Gastroesophageal sphincter (tissue), 3 donors: Measurements from ENCODE around the gene WDR3.

Source experiments
- CTCF ChIP-seq, 4 experiments: fragments of 200-600 bp in 2 of 4; fragments of 450-650 bp in 2 of 4; sonication (generic) in 1 of 4; IDR thresholded peaks; one replicate each; pipeline ENCODE4 v1.5.1; 2017 to 2019; ENCODE audit warnings: antibody characterized with exemption in 4 of 4, mild to moderate bottlenecking in 2 of 4, moderate library complexity in 2 of 4
- POLR2AphosphoS5 ChIP-seq: sonication (generic); formaldehyde crosslinking; IDR thresholded peaks from one replicate; pipeline ENCODE4 v1.6.1; 2017; ENCODE audit warnings: antibody characterized with exemption

GRCh38 chr1:117942293-117942692 lies 12.8 kb downstream of the WDR3 start:
- TF ChIP-seq CTCF (IDR thresholded peaks at IDR 0.05) (no peak), POLR2AphosphoS5 (no peak)
